ENCODE measurements around the gene CKM. TPM values are rescaled to one million over a fixed set of nuclear protein-coding genes. Genes with fewer than 3 reads are reported as not detected.

Gene CKM
- total RNA-seq (2012; rRNA removed) = not detected in 2 replicates
- polyA plus RNA-seq (2012; rRNA removed) = not detected in 2 replicates
- polyA plus RNA-seq (2012; cell fraction: cytosol; rRNA removed) = 0.04 TPM in 1 of 2 replicates, not detected in the other
- polyA plus RNA-seq (2012; cell fraction: nucleus; rRNA removed; ENCODE audit: low replicate concordance) = 0.09 TPM in 1 of 2 replicates, not detected in the other
- Bru-seq, nascent RNA = not detected
- BruChase-seq, experiment 1, labeled RNA remaining after a 6-hour chase = percentile 3 among the genes with signal in this experiment
- not detected for BruChase-seq, experiment 2, labeled RNA remaining after a 2-hour chase
- long read RNA-seq = 0 reads

DNA sequence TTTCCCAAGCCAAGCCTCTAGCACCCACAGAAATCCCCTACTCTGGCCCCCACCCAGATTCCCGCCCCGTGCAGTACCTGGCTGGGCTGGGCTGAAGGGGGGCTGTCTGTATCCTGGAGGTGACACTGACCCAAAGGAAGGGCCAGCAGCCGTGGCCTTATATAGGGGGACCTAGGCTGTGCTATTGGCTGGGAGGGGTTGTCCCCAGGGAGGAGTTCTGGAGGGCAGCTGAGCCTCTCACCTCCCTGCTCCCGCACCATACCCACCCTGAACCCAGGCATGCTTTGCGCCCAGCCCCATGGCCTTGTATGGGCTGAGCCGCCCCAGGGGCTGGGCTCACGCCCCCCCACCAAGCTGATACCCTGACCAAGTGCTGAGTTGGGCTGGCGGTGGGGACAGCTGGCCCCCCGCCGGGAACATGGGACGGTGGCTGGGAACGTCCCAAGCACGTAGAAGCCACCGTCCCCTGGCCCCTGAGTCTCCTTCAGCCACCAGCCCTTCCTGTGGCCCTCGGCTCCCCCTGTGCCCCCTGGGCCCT lies at the start of gene CKM:
Gene CKM, minus strand, starts transcription at position 132 of the 538 bp plus-strand sequence. CDS start 3,162 bp downstream, outside the sequence.
- no peaks in the 10 kb centered on the region for H3K9me3 ChIP-seq (ENCODE audit: control insufficient read depth, insufficient read depth, low read length)
- ChIA-PET POLR2A (ENCODE audit: unreplicated experiment) (no interaction called here), CTCF (no interaction called here)
- no peak within 1 kb of the TSS for H2AK5ac ChIP-seq (ENCODE audit: low read depth, low read length)
- no peak within 1 kb of the TSS for H2BK20ac ChIP-seq (ENCODE audit: low read depth, low read length)
- no peak within 1 kb of the TSS for H2BK5ac ChIP-seq (ENCODE audit: low read depth, low read length, poor library complexity, severe bottlenecking)
- intact Hi-C loops (cut with micrococcal nuclease) (no loop called here), in situ Hi-C loops (cut with MboI; ENCODE audit: low sequenced_read_pairs) (no loop called here), dilution Hi-C loops (cut with HindIII; ENCODE audit: low sequenced_read_pairs, unreplicated experiment) (no loop called here)
- no peak within 1 kb of the TSS for H3K4ac ChIP-seq (ENCODE audit: low read depth, low read length)
- H3K4me2 ChIP-seq (ENCODE audit: low read depth, low read length) = peak within 1 kb of the TSS; percentile 49
- H3K23ac ChIP-seq (ENCODE audit: low read depth, low read length) = no peak within 1 kb of the TSS
- H3K56ac ChIP-seq (ENCODE audit: extremely low read depth, insufficient read depth, low read length) = no peak within 1 kb of the TSS
- WGBS, 2 experiments (ENCODE audit: extremely low coverage in 2 of 2, insufficient read length in 1 of 2) = 30% methylated on average over 2 of the region's 15 CpGs; no CpG with 5 or more reads in 1 of the 2 experiments
- no peak within 1 kb of the TSS for H3K27ac ChIP-seq (ENCODE audit: insufficient read depth, low read length)
- no peak within 1 kb of the TSS for H3K14ac ChIP-seq (replicated peaks; ENCODE audit: low read depth, low read length)
- peak within 1 kb of the TSS; percentile 19; the same call in 1 of the 2 replicates for H2BK120ac ChIP-seq (ENCODE audit: low read depth, low read length)
- H3K9ac ChIP-seq (ENCODE audit: low read depth, low read length) = no peak within 1 kb of the TSS
- no peak within 1 kb of the TSS for H2AK9ac ChIP-seq (replicated peaks; ENCODE audit: low read depth, low read length, poor library complexity)
- H3K27me3 ChIP-seq (ENCODE audit: control insufficient read depth, insufficient read depth, low read length) = peaks cover 24% of the 10 kb centered on the region
- H3K9me1 ChIP-seq (ENCODE audit: insufficient read depth, low read length) = no peaks in the 10 kb centered on the region
- H4K5ac ChIP-seq (ENCODE audit: low read depth, low read length) = no peak within 1 kb of the TSS
- ATAC-seq (ENCODE audit: low read depth) (no peak), DNase-seq (no peak)
- H3K36me3 ChIP-seq (ENCODE audit: control insufficient read depth, insufficient read depth, low read length) = no peaks in the 10 kb centered on the region
- H3K4me1 ChIP-seq (ENCODE audit: control insufficient read depth, insufficient read depth, low read length) = no peaks in the 10 kb centered on the region; the same call in 1 of the 2 replicates
- H3K79me1 ChIP-seq (ENCODE audit: low read depth in 1 of 2, low read length in 2 of 2) = no peaks in the 10 kb centered on the region
- TF ChIP-seq CEBPB (IDR thresholded peaks at IDR 0.05; ENCODE audit: low read depth, low read length) (no peak), RAD21 (IDR thresholded peaks at IDR 0.05; ENCODE audit: low read length) (no peak), BHLHE40 (IDR thresholded peaks at IDR 0.05; ENCODE audit: low read depth, low read length) (no peak), RCOR1 (IDR thresholded peaks at IDR 0.05; ENCODE audit: insufficient replicate concordance, low read length) (no peak), FOS (IDR thresholded peaks at IDR 0.05; ENCODE audit: low read depth, low read length) (no peak), NFE2L2 (IDR thresholded peaks at IDR 0.05; ENCODE audit: low read depth, low read length) (no peak)
- TF ChIP-seq, protein P1, sequence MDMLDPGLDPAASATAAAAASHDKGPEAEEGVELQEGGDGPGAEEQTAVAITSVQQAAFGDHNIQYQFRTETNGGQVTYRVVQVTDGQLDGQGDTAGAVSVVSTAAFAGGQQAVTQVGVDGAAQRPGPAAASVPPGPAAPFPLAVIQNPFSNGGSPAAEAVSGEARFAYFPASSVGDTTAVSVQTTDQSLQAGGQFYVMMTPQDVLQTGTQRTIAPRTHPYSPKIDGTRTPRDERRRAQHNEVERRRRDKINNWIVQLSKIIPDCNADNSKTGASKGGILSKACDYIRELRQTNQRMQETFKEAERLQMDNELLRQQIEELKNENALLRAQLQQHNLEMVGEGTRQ (IDR thresholded peaks at IDR 0.05; ENCODE audit: low read depth, low read length) = no peak
- no TSS peak for BruUV-seq (replicated peaks)
- no peak within 1 kb of the TSS; a peak in 1 of 4 replicates for H4K8ac ChIP-seq (ENCODE audit: low read depth in 2 of 2, low read length in 2 of 2)
- peak within 1 kb of the TSS; percentile 87 for H2AFZ ChIP-seq (replicated peaks; ENCODE audit: low read length, poor library complexity)
- H2BK15ac ChIP-seq (ENCODE audit: low read depth, low read length) = no peak within 1 kb of the TSS
- H4K20me1 ChIP-seq (ENCODE audit: insufficient read depth, low read length) = no peaks in the 10 kb centered on the region
- H4K91ac ChIP-seq (ENCODE audit: insufficient read depth, low read depth, low read length) = no peak within 1 kb of the TSS
- H3K18ac ChIP-seq (ENCODE audit: low read depth, low read length) = no peak within 1 kb of the TSS
- H3K4me3 ChIP-seq (ENCODE audit: insufficient read depth, low read depth, low read length) = peak within 1 kb of the TSS; percentile 22

Measured in IMR-90 (cell line).